Trophoblast cell (in vitro differentiated cells and primary cell): ENCODE measurements around the gene TTC23L.

ENCODE experiments used
- DNase-seq, 2 donors: peaks; one replicate each; pipeline ENCODE4 v3.0.0-alpha.2; 2016
- H2AFZ ChIP-seq: 2 replicates; pipeline ENCODE4 v1.6.1; 2013; ENCODE audit warnings: low read length, moderate library complexity, mild to moderate bottlenecking; ENCODE audit not compliant: insufficient read depth, poor library complexity
- H2AK5ac ChIP-seq: 2 replicates; pipeline ENCODE4 v1.6.1; 2013; ENCODE audit warnings: mild to moderate bottlenecking, low read length
- H2BK120ac ChIP-seq: 2 replicates; pipeline ENCODE4 v1.6.1; 2013; ENCODE audit warnings: low read length, mild to moderate bottlenecking, moderate library complexity; ENCODE audit not compliant: insufficient read depth, poor library complexity
- H2BK12ac ChIP-seq: 2 replicates; pipeline ENCODE4 v1.6.1; 2013; ENCODE audit warnings: mild to moderate bottlenecking, low read length, moderate library complexity
- H2BK5ac ChIP-seq: 2 replicates; pipeline ENCODE4 v1.6.1; 2013; ENCODE audit warnings: low read length, low read depth, moderate library complexity, mild to moderate bottlenecking; ENCODE audit not compliant: poor library complexity
- H3K14ac ChIP-seq: 2 replicates; pipeline ENCODE4 v1.6.1; 2013; ENCODE audit warnings: mild to moderate bottlenecking, low read length
- H3K18ac ChIP-seq: 2 replicates; pipeline ENCODE4 v1.6.1; 2013; ENCODE audit warnings: mild to moderate bottlenecking, low read length
- H3K23ac ChIP-seq: 2 replicates; pipeline ENCODE4 v1.6.1; 2013; ENCODE audit warnings: low read length
- H3K27ac ChIP-seq: 2 replicates; pipeline ENCODE4 v1.5.1; 2013; ENCODE audit warnings: low read depth, mild to moderate bottlenecking, inconsistent platforms, low read length, moderate library complexity
- H3K27me3 ChIP-seq: 2 replicates; pipeline ENCODE4 v1.6.1; 2013; ENCODE audit warnings: inconsistent platforms, mild to moderate bottlenecking, low read length, moderate library complexity; ENCODE audit not compliant: insufficient read depth
- H3K36me3 ChIP-seq, 2 experiments: 1 replicate in 1 of 2; 2 replicates in 1 of 2; pipeline ENCODE4 v1.6.1; 2013; ENCODE audit warnings: low read length in 2 of 2, mild to moderate bottlenecking in 2 of 2, moderate library complexity in 1 of 2; ENCODE audit not compliant: insufficient read depth in 2 of 2, control insufficient read depth in 1 of 2
- H3K4ac ChIP-seq: 2 replicates; pipeline ENCODE4 v1.6.1; 2013; ENCODE audit warnings: low read depth, mild to moderate bottlenecking, low read length, moderate library complexity
- H3K4me1 ChIP-seq, 2 experiments: 1 replicate in 1 of 2; 2 replicates in 1 of 2; pipeline ENCODE4 v1.6.1; 2013; ENCODE audit warnings: low read length in 2 of 2, mild to moderate bottlenecking in 2 of 2, moderate library complexity in 1 of 2; ENCODE audit not compliant: insufficient read depth in 2 of 2, control insufficient read depth in 1 of 2
- H3K4me2 ChIP-seq: 2 replicates; pipeline ENCODE4 v1.6.1; 2013; ENCODE audit warnings: inconsistent platforms, mild to moderate bottlenecking, low read length, moderate library complexity
- H3K4me3 ChIP-seq: 2 replicates; pipeline ENCODE4 v1.5.1; 2013; ENCODE audit warnings: mild to moderate bottlenecking, low read depth, low read length, inconsistent platforms
- H3K79me1 ChIP-seq: one replicate; pipeline ENCODE4 v1.6.1; 2013; ENCODE audit warnings: low read length
- H3K79me2 ChIP-seq: 2 replicates; pipeline ENCODE4 v1.6.1; 2013; ENCODE audit warnings: low read length, mild to moderate bottlenecking; ENCODE audit not compliant: control insufficient read depth, insufficient read depth, poor library complexity
- H3K9ac ChIP-seq: 2 replicates; pipeline ENCODE4 v1.6.1; 2013; ENCODE audit warnings: mild to moderate bottlenecking, low read length
- H3K9me3 ChIP-seq: 2 replicates; pipeline ENCODE4 v1.6.1; 2013; ENCODE audit warnings: low read depth, mild to moderate bottlenecking, control low read depth, inconsistent platforms, low read length; ENCODE audit not compliant: insufficient read depth
- H4K12ac ChIP-seq: 2 replicates; pipeline ENCODE4 v1.6.1; 2013; ENCODE audit warnings: low read depth, mild to moderate bottlenecking, low read length, moderate library complexity
- H4K8ac ChIP-seq: 2 replicates; pipeline ENCODE4 v1.6.1; 2013; ENCODE audit warnings: low read depth, mild to moderate bottlenecking, low read length, moderate library complexity
- H4K91ac ChIP-seq: one replicate; pipeline ENCODE4 v1.6.1; 2013; ENCODE audit warnings: low read depth, mild to moderate bottlenecking, low read length, moderate library complexity
- WGBS: extraction: QIAGEN DNeasy Blood & Tissue Kit; methylation state at CpG from one replicate; pipeline ENCODE4 v1.1.7; 2013; ENCODE audit warnings: missing lambda C conversion rate; ENCODE audit not compliant: insufficient read length, insufficient coverage; ENCODE audit errors: extremely low coverage; 5-methylcytosine and 5-hydroxymethylcytosine counted together

TTC23L gene

GRCh38 chr5:34833976-34834793 is 4.8 kb upstream of the TTC23L start:
- peaks cover 1% of the 10 kb centered on the region for H3K79me2 ChIP-seq
- H2AK5ac ChIP-seq, result no peak overlapping the region
- no peak overlapping the region for H2BK120ac ChIP-seq
- DNase-seq, result peak in 1 of 2 donors; percentile 61
- H3K14ac ChIP-seq, result no peak overlapping the region
- no peaks in the 10 kb centered on the region for H3K9me3 ChIP-seq
- no peak overlapping the region for H2BK12ac ChIP-seq
- H3K23ac ChIP-seq, result no peak overlapping the region
- H3K4me1 ChIP-seq, result no peaks in the 10 kb centered on the region
- no peak overlapping the region for H4K8ac ChIP-seq
- no peaks in the 10 kb centered on the region for H3K27me3 ChIP-seq
- no peak overlapping the region for H2AFZ ChIP-seq
- H3K4me3 ChIP-seq, result no peak overlapping the region
- no peak overlapping the region for H4K12ac ChIP-seq
- no peak overlapping the region for H3K27ac ChIP-seq
- WGBS, result no CpG with 5 or more reads among the region's 9 CpGs
- peak overlapping the region; percentile 16 for H2BK5ac ChIP-seq
- peaks cover 14 to 18% of the 10 kb centered on the region in 2 experiments for H3K36me3 ChIP-seq
- H3K4ac ChIP-seq, result no peak overlapping the region
- no peak overlapping the region for H4K91ac ChIP-seq
- H3K9ac ChIP-seq, result no peak overlapping the region
- no peak overlapping the region for H3K4me2 ChIP-seq
- peaks cover 6% of the 10 kb centered on the region for H3K79me1 ChIP-seq
- no peak overlapping the region for H3K18ac ChIP-seq

DNA sequence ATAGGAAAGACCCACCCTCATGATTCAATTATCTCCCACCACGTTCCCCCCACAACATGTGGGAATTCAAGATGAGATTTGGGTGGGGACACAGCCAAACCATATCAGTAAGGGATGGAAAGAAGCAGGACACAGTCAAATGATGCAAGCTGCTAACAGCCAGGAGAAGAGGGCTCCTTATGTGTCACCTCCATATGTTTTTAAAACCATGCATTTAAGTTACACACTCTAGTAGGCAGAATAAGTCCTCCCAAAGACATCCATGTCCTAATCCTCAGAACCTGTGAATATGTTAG is 4.2 kb upstream of the TTC23L start:
- H2AK5ac ChIP-seq, result no peak overlapping the region
- H3K27ac ChIP-seq, result no peak overlapping the region
- no peaks in the 10 kb centered on the region for H3K4me1 ChIP-seq
- H3K23ac ChIP-seq, result no peak overlapping the region
- no peaks in the 10 kb centered on the region for H3K27me3 ChIP-seq
- no peak overlapping the region for H4K91ac ChIP-seq
- no peaks in the 10 kb centered on the region for H3K9me3 ChIP-seq
- H3K79me2 ChIP-seq, result peaks cover 1% of the 10 kb centered on the region
- H3K4me3 ChIP-seq, result no peak overlapping the region
- H3K18ac ChIP-seq, result no peak overlapping the region
- peaks cover 14 to 17% of the 10 kb centered on the region in 2 experiments for H3K36me3 ChIP-seq
- H2AFZ ChIP-seq, result no peak overlapping the region
- H3K14ac ChIP-seq, result no peak overlapping the region
- H4K12ac ChIP-seq, result no peak overlapping the region
- H2BK12ac ChIP-seq, result no peak overlapping the region
- H3K4ac ChIP-seq, result no peak overlapping the region
- H4K8ac ChIP-seq, result no peak overlapping the region
- DNase-seq, result no peak
- H3K79me1 ChIP-seq, result peaks cover 6% of the 10 kb centered on the region
- no peak overlapping the region for H3K4me2 ChIP-seq
- H2BK120ac ChIP-seq, result no peak overlapping the region
- H3K9ac ChIP-seq, result no peak overlapping the region
- H2BK5ac ChIP-seq, result no peak overlapping the region
- no CpG with 5 or more reads among the region's 1 CpG for WGBS

DNA sequence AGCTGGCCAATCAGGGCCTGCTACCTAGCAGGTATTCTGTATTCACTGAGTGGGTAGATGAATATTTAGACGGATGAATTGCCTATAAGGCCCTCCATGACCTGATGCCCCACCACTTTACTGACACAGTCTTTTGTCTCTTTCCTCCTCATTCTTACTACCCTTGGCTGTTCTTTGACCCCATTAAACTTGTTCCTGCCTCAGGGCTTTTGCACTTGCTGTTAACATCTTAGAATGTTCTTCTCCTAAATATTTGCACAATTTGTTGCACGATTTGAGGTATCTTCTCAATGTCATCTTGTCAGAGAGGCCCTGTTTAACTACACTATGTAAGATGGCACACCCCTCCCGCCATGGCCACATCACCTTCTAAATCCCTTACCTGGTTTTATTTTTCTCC is 3.3 kb upstream of the TTC23L start:
- peaks cover 7 to 8% of the 10 kb centered on the region in 2 experiments for H3K36me3 ChIP-seq
- no CpG with 5 or more reads among the region's 3 CpGs for WGBS
- no peak overlapping the region for H2BK5ac ChIP-seq
- no peak overlapping the region for H4K91ac ChIP-seq
- no peak overlapping the region for H2BK12ac ChIP-seq
- peaks cover 1% of the 10 kb centered on the region for H3K79me2 ChIP-seq
- no peak overlapping the region for H3K4me2 ChIP-seq
- no peak overlapping the region for H2BK120ac ChIP-seq
- H4K12ac ChIP-seq, result no peak overlapping the region
- H3K4ac ChIP-seq, result no peak overlapping the region
- no peak overlapping the region for H2AFZ ChIP-seq
- no peak for DNase-seq
- no peak overlapping the region for H3K18ac ChIP-seq
- H3K9me3 ChIP-seq, result no peaks in the 10 kb centered on the region
- H3K27ac ChIP-seq, result no peak overlapping the region
- no peak overlapping the region for H3K14ac ChIP-seq
- H3K4me3 ChIP-seq, result no peak overlapping the region
- H3K23ac ChIP-seq, result no peak overlapping the region
- no peaks in the 10 kb centered on the region for H3K4me1 ChIP-seq
- peaks cover 6% of the 10 kb centered on the region for H3K79me1 ChIP-seq
- H4K8ac ChIP-seq, result no peak overlapping the region
- no peak overlapping the region for H3K9ac ChIP-seq
- no peaks in the 10 kb centered on the region for H3K27me3 ChIP-seq
- H2AK5ac ChIP-seq, result no peak overlapping the region

DNA sequence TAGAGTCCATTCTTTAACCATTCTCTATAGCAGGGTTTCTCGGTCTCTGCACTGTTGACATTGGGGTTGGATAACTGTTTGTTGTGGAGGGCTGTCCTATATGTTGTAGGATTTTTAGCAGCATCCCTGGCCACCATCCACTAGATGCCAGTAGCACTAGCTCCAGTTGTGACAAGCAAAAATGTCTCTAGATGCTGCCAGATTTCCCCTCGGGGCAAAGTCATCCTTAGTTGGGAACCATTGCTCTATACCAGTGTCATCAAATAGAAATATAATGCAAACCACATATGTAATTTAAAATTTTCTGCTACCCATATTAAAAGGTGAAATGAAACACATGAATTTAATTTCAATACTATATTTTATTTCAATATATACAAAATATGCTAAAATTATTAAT is 2.9 kb downstream of the TTC23L start:
- Histone ChIP-seq H2BK5ac (no peak overlapping the region), H2AFZ (no peak overlapping the region), H3K23ac (no peak overlapping the region), H3K4me3 (no peak overlapping the region), H3K4me2 (no peak overlapping the region), H2BK120ac (no peak overlapping the region), H2AK5ac (no peak overlapping the region), H4K91ac (peak overlapping the region; percentile 13), H3K79me2 (peaks cover 1% of the 10 kb centered on the region), H4K12ac (no peak overlapping the region), H3K14ac (no peak overlapping the region), H3K27me3 (no peaks in the 10 kb centered on the region), H3K27ac (peak overlapping the region; percentile 0), H3K4me1 (peaks cover 0 to 4% of the 10 kb centered on the region in 2 experiments), H3K18ac (no peak overlapping the region), H3K9ac (no peak overlapping the region), H3K4ac (no peak overlapping the region), H3K36me3 (no peaks in the 10 kb centered on the region), H3K9me3 (peaks cover 6% of the 10 kb centered on the region), H2BK12ac (no peak overlapping the region), H4K8ac (no peak overlapping the region), H3K79me1 (peaks cover 6% of the 10 kb centered on the region)
- WGBS, result no CpG with 5 or more reads among the region's 2 CpGs
- DNase-seq, result peak; percentile 67 to 88
